Tibial nerve (tissue), 3 donors: ENCODE measurements around the gene KCNK3.

Source experiments
- CTCF ChIP-seq, 5 experiments: fragments of 200-600 bp in 3 of 5; fragments of 450-650 bp in 2 of 5; sonication (generic) in 3 of 5; IDR thresholded peaks; one replicate each; pipeline ENCODE4 v1.5.1; 2016 to 2019; ENCODE audit warnings: antibody characterized with exemption in 5 of 5, mild to moderate bottlenecking in 3 of 5, moderate library complexity in 2 of 5
- POLR2A ChIP-seq, 2 donors: fragments of 450-650 bp; IDR thresholded peaks; one replicate each; pipeline ENCODE4 v1.6.1; 2017; ENCODE audit warnings: antibody characterized with exemption in 2 of 2, mild to moderate bottlenecking in 2 of 2, moderate library complexity in 2 of 2

- TF ChIP-seq CTCF (IDR thresholded peaks at IDR 0.05) (no peak), POLR2A (IDR thresholded peaks at IDR 0.05) (no peak)
Observed at GRCh38 chr2:26737221-26737620, 44.7 kb downstream of the KCNK3 start.
